HEK293T (cell line): ENCODE measurements around the gene TMEM218.
A peak's percentile ranks its signal among the peaks of the same experiment; 100 is the strongest.

Experiments
- CTCF ChIA-PET: fragments of 350-600 bp; formaldehyde crosslinking; extraction: SDS; loops from one replicate; lab custom pipeline; 2021; ENCODE audit warnings: antibody characterized with exemption, inconsistent platforms; lab: Yijun Ruan, JAX
- POLR2A ChIA-PET: fragments of 350-600 bp; formaldehyde crosslinking; extraction: SDS; loops from one replicate; lab custom pipeline; 2020; ENCODE audit warnings: antibody characterized with exemption, inconsistent platforms; lab: Yijun Ruan, JAX
- DNase-seq: peaks from one replicate; pipeline ENCODE4 v3.0.0; 2012; ENCODE audit warnings: mixed read lengths; ENCODE audit errors: extremely low spot score
- ARNT ChIP-seq: fragments of 450-650 bp; IDR thresholded peaks from 2 replicates; pipeline ENCODE4 v1.6.1; 2017; ENCODE audit warnings: mild to moderate bottlenecking
- BHLHE40 ChIP-seq: fragments of 450-650 bp; IDR thresholded peaks from 2 replicates; pipeline ENCODE4 v1.6.1; 2016; ENCODE audit warnings: mild to moderate bottlenecking, moderate library complexity, borderline replicate concordance
- CTBP1 ChIP-seq: fragments of 450-650 bp; IDR thresholded peaks from 2 replicates; pipeline ENCODE4 v1.6.1; 2016; ENCODE audit warnings: borderline replicate concordance
- ELF4 ChIP-seq: fragments of 450-650 bp; IDR thresholded peaks from 2 replicates; pipeline ENCODE4 v1.6.1; 2017; ENCODE audit warnings: antibody characterized with exemption
- FOXA1 ChIP-seq: fragments of 450-650 bp; IDR thresholded peaks from 2 replicates; pipeline ENCODE4 v1.6.1; 2016; ENCODE audit warnings: mild to moderate bottlenecking
- FOXK2 ChIP-seq: fragments of 450-650 bp; IDR thresholded peaks from 2 replicates; pipeline ENCODE4 v1.6.1; 2016; ENCODE audit warnings: mild to moderate bottlenecking
- FOXM1 ChIP-seq: fragments of 450-650 bp; IDR thresholded peaks from 2 replicates; pipeline ENCODE4 v1.6.1; 2017; ENCODE audit warnings: mild to moderate bottlenecking, borderline replicate concordance
- HDGF ChIP-seq: fragments of 450-650 bp; IDR thresholded peaks from 2 replicates; pipeline ENCODE4 v1.6.1; 2017; ENCODE audit warnings: antibody characterized with exemption, borderline replicate concordance
- L3MBTL2 ChIP-seq: fragments of 450-650 bp; conservative IDR thresholded peaks from 2 replicates; pipeline ENCODE4 v1.6.1; 2016; ENCODE audit warnings: mild to moderate bottlenecking
- LEF1 ChIP-seq: fragments of 450-650 bp; IDR thresholded peaks from 2 replicates; pipeline ENCODE4 v1.6.1; 2017; ENCODE audit warnings: mild to moderate bottlenecking, borderline replicate concordance
- NFRKB ChIP-seq: fragments of 450-650 bp; IDR thresholded peaks from 2 replicates; pipeline ENCODE4 v1.6.1; 2016; ENCODE audit warnings: mild to moderate bottlenecking, moderate library complexity
- PKNOX1 ChIP-seq: fragments of 450-650 bp; IDR thresholded peaks from 2 replicates; pipeline ENCODE4 v1.6.1; 2016
- SP1 ChIP-seq: fragments of 450-650 bp; IDR thresholded peaks from 2 replicates; pipeline ENCODE4 v1.6.1; 2017
- SUZ12 ChIP-seq: fragments of 450-650 bp; IDR thresholded peaks from 2 replicates; pipeline ENCODE4 v1.6.1; 2016; ENCODE audit warnings: mild to moderate bottlenecking
- TARDBP ChIP-seq: fragments of 450-650 bp; IDR thresholded peaks from 2 replicates; pipeline ENCODE4 v1.6.1; 2016
- ZNF384 ChIP-seq: fragments of 450-650 bp; IDR thresholded peaks from 2 replicates; pipeline ENCODE4 v1.6.1; 2016

The TMEM218 gene

GRCh38 chr11:125114518-125114917, 3.1 kb upstream of the TMEM218 start:
- no peak for DNase-seq
- POLR2A ChIA-PET, result interaction anchor here (0.7 kb wide), 1 partner anchor 10 kb away, joined by 3 read pairs; no protein-coding TSS in a partner anchor
- CTCF ChIA-PET, result no interaction called here
- TF ChIP-seq FOXA1, result no peak
- TF ChIP-seq TARDBP, result no peak
- TF ChIP-seq PKNOX1, result no peak
- TF ChIP-seq CTBP1, result no peak
- no peak for TF ChIP-seq HDGF
- TF ChIP-seq LEF1, result no peak
- TF ChIP-seq ZNF384, result no peak
- no peak for TF ChIP-seq FOXM1
- TF ChIP-seq ARNT, result no peak
- no peak for TF ChIP-seq NFRKB
- no peak for TF ChIP-seq L3MBTL2
- no peak for TF ChIP-seq SP1
- TF ChIP-seq ELF4, result no peak
- TF ChIP-seq SUZ12, result no peak

- ChIA-PET CTCF (interaction anchor here (0.9 to 1.9 kb wide), 4 partner anchors 8 to 236 kb away, joined by 3 to 5 read pairs (median 4); no protein-coding TSS in a partner anchor), POLR2A (interaction anchor here (0.5 to 2.3 kb wide), 22 partner anchors 9 to 596 kb away, joined by 3 to 12 read pairs (median 4); partner anchors contain the start of genes CCDC15 and PKNOX2)
- no peak for DNase-seq
- TF ChIP-seq ARNT (no peak), SP1 (no peak), HDGF (no peak), FOXM1 (no peak), ZNF384 (no peak), FOXA1 (no peak), SUZ12 (no peak), TARDBP (no peak), CTBP1 (no peak)
Observed at GRCh38 chr11:125112208-125112604, 780 bp upstream of the TMEM218 start.

DNA sequence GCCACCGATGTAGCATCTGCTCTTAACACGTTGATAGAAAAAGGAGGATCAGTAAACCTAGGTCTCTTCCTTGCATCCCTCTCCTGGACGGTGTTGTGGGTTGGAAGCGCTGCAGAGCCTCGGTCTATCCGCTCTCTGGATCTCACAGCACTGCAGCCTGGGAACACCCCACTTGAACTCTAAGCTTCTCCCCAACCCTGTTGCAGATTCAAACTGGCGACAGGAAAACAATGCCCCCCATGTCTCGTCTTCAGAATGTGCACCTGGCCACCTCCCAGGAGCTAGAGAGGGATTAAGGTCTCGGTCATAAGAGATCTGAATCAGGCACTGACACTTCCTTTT, 454 bp downstream of the TMEM218 start:
- ChIA-PET POLR2A (interaction anchor here (1.0 to 2.3 kb wide), 10 partner anchors 8 to 157 kb away, joined by 3 to 12 read pairs (median 6); partner anchors contain the start of gene CCDC15), CTCF (interaction anchor here (1.3 to 1.9 kb wide), 2 partner anchors 21 to 235 kb away, joined by 3 to 4 read pairs; no protein-coding TSS in a partner anchor)
- peak; percentile 18 for DNase-seq
- TF ChIP-seq FOXM1 (no peak), CTBP1 (no peak), NFRKB (no peak), FOXK2 (no peak), TARDBP (no peak), ARNT (no peak), LEF1 (no peak), ZNF384 (no peak)

DNA sequence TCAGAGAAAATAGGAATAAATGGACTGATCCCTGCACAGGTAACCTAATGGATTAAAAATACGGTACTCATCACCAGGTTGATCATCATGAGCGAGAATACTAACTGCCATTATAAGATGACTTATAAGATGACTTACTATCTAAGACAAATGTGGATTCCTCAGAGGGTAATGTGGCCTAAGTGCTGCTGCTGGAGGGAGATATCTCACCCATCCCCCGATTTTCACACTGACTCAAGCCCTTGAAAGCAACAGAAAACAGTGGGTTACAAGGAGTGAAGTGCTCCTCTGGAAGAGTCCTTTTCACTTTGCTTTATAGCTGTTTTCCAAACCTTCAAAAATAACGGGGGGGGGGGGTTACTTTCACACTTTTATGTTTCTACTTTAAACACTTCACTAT, 920 bp downstream of the TMEM218 start:
- ChIA-PET CTCF (interaction anchor here (1.3 kb wide), 1 partner anchor 21 kb away, joined by 3 read pairs; no protein-coding TSS in a partner anchor), POLR2A (interaction anchor here (1.2 to 2.3 kb wide), 5 partner anchors 12 to 153 kb away, joined by 3 to 12 read pairs (median 6); no protein-coding TSS in a partner anchor)
- no peak for DNase-seq
- TF ChIP-seq SP1 (no peak), FOXM1 (no peak), NFRKB (no peak), ARNT (no peak), BHLHE40 (no peak), SUZ12 (no peak), LEF1 (no peak), L3MBTL2 (no peak), ZNF384 (no peak), CTBP1 (no peak), PKNOX1 (no peak), FOXA1 (no peak), ELF4 (no peak), HDGF (no peak), TARDBP (no peak), FOXK2 (no peak)

- TF ChIP-seq SP1 (no peak), FOXA1 (no peak), SUZ12 (no peak), L3MBTL2 (no peak)
- DNase-seq, result no peak
- ChIA-PET POLR2A (no interaction called here), CTCF (no interaction called here)
Observed at GRCh38 chr11:125108469-125108868, 3.0 kb downstream of the TMEM218 start.

DNA sequence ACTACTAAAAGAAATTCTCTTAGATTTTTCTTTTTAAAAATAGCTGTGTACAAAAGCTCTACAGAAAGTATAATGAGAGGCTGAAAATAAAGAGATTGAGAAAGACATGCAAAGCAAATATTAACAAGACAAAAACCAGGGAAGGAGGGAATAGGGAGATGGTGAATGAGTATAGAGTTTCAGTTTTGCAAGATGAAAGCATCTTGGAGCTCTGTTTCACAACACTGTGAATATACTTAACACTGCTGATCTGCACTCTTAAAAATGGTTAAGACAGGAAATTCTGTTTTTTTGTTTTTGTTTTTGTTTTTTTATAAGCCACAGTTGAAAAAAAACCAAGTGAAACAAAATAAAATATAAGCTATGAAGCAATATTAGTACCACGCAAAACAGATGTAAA, 5.5 kb downstream of the TMEM218 start:
- DNase-seq, result no peak
- ChIA-PET CTCF (interaction anchor here (0.6 kb wide), 1 partner anchor 1166 kb away, joined by 3 read pairs; no protein-coding TSS in a partner anchor), POLR2A (no interaction called here)
- TF ChIP-seq LEF1 (no peak), NFRKB (no peak), CTBP1 (no peak), ELF4 (no peak), L3MBTL2 (no peak), PKNOX1 (no peak), SP1 (no peak), ARNT (no peak)
